ENCODE measurements around the gene TUFT1. TPM values are rescaled to one million over a fixed set of nuclear protein-coding genes. Genes with fewer than 3 reads are reported as not detected.
"Not testable (repeated sequence)": the region's sequence is repeated elsewhere in the genome, so short reads cannot be mapped to it uniquely, and the experiment has no call there.

TUFT1 gene
- total RNA-seq, 1 donor from 2014 or later: 7.0 TPM

DNA sequence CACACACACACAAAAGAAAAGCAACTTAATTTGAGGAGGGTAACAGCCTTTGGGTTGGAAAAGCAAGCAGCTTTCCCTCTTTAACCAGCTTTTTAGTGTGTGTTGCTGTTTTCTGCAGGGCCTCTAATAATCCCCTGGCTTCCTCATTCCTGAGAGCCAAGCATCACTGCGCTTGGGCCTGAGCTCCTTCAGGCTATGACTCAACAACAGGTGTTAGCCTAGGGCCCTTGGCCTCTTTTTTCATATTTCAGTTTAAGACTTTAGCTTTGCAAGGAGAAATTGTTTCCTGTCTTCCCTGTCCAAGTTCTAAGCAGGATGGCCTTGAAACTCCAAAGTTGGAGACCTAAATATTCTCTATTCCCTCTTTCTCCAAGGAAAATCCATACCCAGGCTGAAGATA, 45.5 kb downstream of the TUFT1 start:
- Mint-ChIP-seq H3K4me3 (ENCODE audit: unreplicated experiment) (no peak overlapping the region), H3K4me1 (ENCODE audit: low read depth, unreplicated experiment) (peaks cover 8% of the 10 kb centered on the region), H3K27me3 (ENCODE audit: unreplicated experiment) (peaks cover 2% of the 10 kb centered on the region), H3K9me3 (ENCODE audit: unreplicated experiment) (peaks cover 3% of the 10 kb centered on the region), H3K36me3 (ENCODE audit: unreplicated experiment) (peaks cover 7% of the 10 kb centered on the region), H3K27ac (ENCODE audit: unreplicated experiment) (no peak overlapping the region)
- TF ChIP-seq, protein P1, sequence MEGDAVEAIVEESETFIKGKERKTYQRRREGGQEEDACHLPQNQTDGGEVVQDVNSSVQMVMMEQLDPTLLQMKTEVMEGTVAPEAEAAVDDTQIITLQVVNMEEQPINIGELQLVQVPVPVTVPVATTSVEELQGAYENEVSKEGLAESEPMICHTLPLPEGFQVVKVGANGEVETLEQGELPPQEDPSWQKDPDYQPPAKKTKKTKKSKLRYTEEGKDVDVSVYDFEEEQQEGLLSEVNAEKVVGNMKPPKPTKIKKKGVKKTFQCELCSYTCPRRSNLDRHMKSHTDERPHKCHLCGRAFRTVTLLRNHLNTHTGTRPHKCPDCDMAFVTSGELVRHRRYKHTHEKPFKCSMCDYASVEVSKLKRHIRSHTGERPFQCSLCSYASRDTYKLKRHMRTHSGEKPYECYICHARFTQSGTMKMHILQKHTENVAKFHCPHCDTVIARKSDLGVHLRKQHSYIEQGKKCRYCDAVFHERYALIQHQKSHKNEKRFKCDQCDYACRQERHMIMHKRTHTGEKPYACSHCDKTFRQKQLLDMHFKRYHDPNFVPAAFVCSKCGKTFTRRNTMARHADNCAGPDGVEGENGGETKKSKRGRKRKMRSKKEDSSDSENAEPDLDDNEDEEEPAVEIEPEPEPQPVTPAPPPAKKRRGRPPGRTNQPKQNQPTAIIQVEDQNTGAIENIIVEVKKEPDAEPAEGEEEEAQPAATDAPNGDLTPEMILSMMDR (IDR thresholded peaks at IDR 0.05; ENCODE audit: partially characterized antibody, unreplicated experiment): no peak
- no peak for DNase-seq

DNA sequence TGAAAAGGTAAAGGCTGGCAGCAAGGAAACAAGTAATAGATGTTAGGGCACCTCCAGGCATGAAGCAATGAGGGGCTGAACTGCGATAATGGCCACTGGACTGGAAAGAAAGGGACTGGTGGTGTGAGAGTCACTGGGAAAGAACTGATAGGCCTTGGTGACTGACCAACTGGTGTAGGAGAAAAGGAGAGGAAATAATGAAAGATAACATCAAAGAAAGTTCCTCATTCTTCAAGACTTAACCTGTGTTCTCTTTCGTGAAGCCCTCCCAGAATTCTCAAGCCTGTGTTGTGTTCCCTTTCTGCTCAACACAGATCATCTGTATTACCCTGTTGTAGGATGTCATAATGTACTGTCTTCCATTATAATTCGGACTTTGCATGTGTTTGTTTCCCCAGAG, 50.9 kb downstream of the TUFT1 start:
- TF ChIP-seq, protein P1 (IDR thresholded peaks at IDR 0.05; ENCODE audit: partially characterized antibody, unreplicated experiment): no peak
- DNase-seq: no peak
- Mint-ChIP-seq H3K9me3 (ENCODE audit: unreplicated experiment) (peaks cover 6% of the 10 kb centered on the region), H3K4me3 (ENCODE audit: unreplicated experiment) (no peak overlapping the region), H3K36me3 (ENCODE audit: unreplicated experiment) (peaks cover 12% of the 10 kb centered on the region), H3K27me3 (ENCODE audit: unreplicated experiment) (peaks cover 2% of the 10 kb centered on the region), H3K4me1 (ENCODE audit: low read depth, unreplicated experiment) (peaks cover 4% of the 10 kb centered on the region), H3K27ac (ENCODE audit: unreplicated experiment) (no peak overlapping the region)

GRCh38 chr1:151593730-151594129, 53.6 kb downstream of the TUFT1 start:
- H3K4me1 Mint-ChIP-seq (ENCODE audit: low read depth, unreplicated experiment): peaks cover 4% of the 10 kb centered on the region

GRCh38 chr1:151594143-151594625, 54.1 kb downstream of the TUFT1 start:
- TF ChIP-seq, protein P1 (IDR thresholded peaks at IDR 0.05; ENCODE audit: partially characterized antibody, unreplicated experiment): peak; percentile 92
- H3K9me3 Mint-ChIP-seq (ENCODE audit: unreplicated experiment): peaks cover 9% of the 10 kb centered on the region
- H3K27me3 Mint-ChIP-seq (ENCODE audit: unreplicated experiment): peaks cover 6% of the 10 kb centered on the region
- no peak overlapping the region for H3K27ac Mint-ChIP-seq (ENCODE audit: unreplicated experiment)
- H3K4me3 Mint-ChIP-seq (ENCODE audit: unreplicated experiment): peak overlapping the region; percentile 54
- H3K36me3 Mint-ChIP-seq (ENCODE audit: unreplicated experiment): peaks cover 12% of the 10 kb centered on the region
- DNase-seq: peak; percentile 76
- H3K4me1 Mint-ChIP-seq (ENCODE audit: low read depth, unreplicated experiment): peaks cover 4% of the 10 kb centered on the region

More at GRCh38 chr1:151593730-151594129, 53.6 kb downstream of the TUFT1 start:
- H3K9me3 Mint-ChIP-seq (ENCODE audit: unreplicated experiment): peaks cover 7% of the 10 kb centered on the region
- TF ChIP-seq, protein P1 (IDR thresholded peaks at IDR 0.05; ENCODE audit: partially characterized antibody, unreplicated experiment): no peak
- peak overlapping the region; percentile 54 for H3K4me3 Mint-ChIP-seq (ENCODE audit: unreplicated experiment)
- H3K36me3 Mint-ChIP-seq (ENCODE audit: unreplicated experiment): peaks cover 12% of the 10 kb centered on the region
- peak; percentile 39 for DNase-seq
- no peak overlapping the region for H3K27ac Mint-ChIP-seq (ENCODE audit: unreplicated experiment)
- peaks cover 6% of the 10 kb centered on the region for H3K27me3 Mint-ChIP-seq (ENCODE audit: unreplicated experiment)

- H3K4me3 Mint-ChIP-seq (ENCODE audit: unreplicated experiment): no peak overlapping the region
- H3K27ac Mint-ChIP-seq (ENCODE audit: unreplicated experiment): no peak overlapping the region
- H3K36me3 Mint-ChIP-seq (ENCODE audit: unreplicated experiment): no peaks in the 10 kb centered on the region
- DNase-seq: no peak
- peaks cover 3% of the 10 kb centered on the region for H3K9me3 Mint-ChIP-seq (ENCODE audit: unreplicated experiment)
- peaks cover 4% of the 10 kb centered on the region for H3K4me1 Mint-ChIP-seq (ENCODE audit: low read depth, unreplicated experiment)
- TF ChIP-seq, protein P1 (IDR thresholded peaks at IDR 0.05; ENCODE audit: partially characterized antibody, unreplicated experiment): no peak
- H3K27me3 Mint-ChIP-seq (ENCODE audit: unreplicated experiment): peaks cover 3% of the 10 kb centered on the region
Observed at GRCh38 chr1:151596166-151596953, 56.3 kb downstream of the TUFT1 start.

DNA sequence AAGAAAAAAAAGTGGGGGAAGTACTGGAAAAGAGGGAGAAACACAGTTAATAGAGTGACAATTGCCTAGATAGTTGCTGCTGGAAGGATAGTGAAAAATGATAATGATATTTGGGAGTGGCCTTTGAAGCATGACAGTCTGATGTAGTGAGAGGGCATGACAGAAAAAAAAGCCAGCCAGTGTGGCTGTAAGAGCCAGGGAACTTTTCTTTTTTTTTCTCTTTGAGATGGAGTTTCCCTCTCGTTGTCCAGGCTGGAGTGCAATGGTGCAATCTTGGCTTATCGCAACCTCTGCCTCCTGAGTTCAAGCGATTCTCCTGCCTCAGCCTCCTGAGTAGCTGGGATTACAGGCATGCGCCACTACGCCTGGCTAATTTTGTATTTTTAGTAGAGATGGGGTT, 62.4 kb downstream of the TUFT1 start:
- not testable (repeated sequence) for H3K4me1 Mint-ChIP-seq (ENCODE audit: low read depth, unreplicated experiment)

More for the DNA sequence above, 62.4 kb downstream of the TUFT1 start:
- H3K36me3 Mint-ChIP-seq (ENCODE audit: unreplicated experiment); H3K9me3 Mint-ChIP-seq (ENCODE audit: unreplicated experiment); H3K27me3 Mint-ChIP-seq (ENCODE audit: unreplicated experiment); H3K4me3 Mint-ChIP-seq (ENCODE audit: unreplicated experiment); DNase-seq; H3K27ac Mint-ChIP-seq (ENCODE audit: unreplicated experiment): not testable (repeated sequence)

Measured in glutamatergic neuron (in vitro differentiated cells).